Prostate gland (tissue), 2 donors: ENCODE data around the gene ING5.

Experiments
- CTCF ChIP-seq, 4 experiments: fragments of 200-600 bp in 2 of 4; fragments of 450-650 bp in 2 of 4; sonication (generic) in 2 of 4; IDR thresholded peaks; 1 replicate in 3 of 4; 2 replicates in 1 of 4; pipeline ENCODE4 v1.5.1; 2016 to 2019; ENCODE audit warnings: antibody characterized with exemption in 4 of 4, mild to moderate bottlenecking in 2 of 4, moderate library complexity in 2 of 4
- POLR2A ChIP-seq: fragments of 450-650 bp; IDR thresholded peaks from one replicate; pipeline ENCODE4 v1.6.1; 2016; ENCODE audit warnings: antibody characterized with exemption, mild to moderate bottlenecking
- POLR2AphosphoS5 ChIP-seq: sonication (generic); formaldehyde crosslinking; IDR thresholded peaks from one replicate; pipeline ENCODE4 v1.6.1; 2017; ENCODE audit warnings: antibody characterized with exemption

GRCh38 chr2:241686324-241686649, 15.6 kb upstream of the ING5 start:
- no peak for TF ChIP-seq POLR2A
- no peak for TF ChIP-seq CTCF (IDR thresholded peaks at IDR 0.05)
- no peak for TF ChIP-seq POLR2AphosphoS5
